Omental fat pad (tissue), 4 donors: ENCODE results near the gene NDUFB8. TPM values are rescaled to one million over a fixed set of nuclear protein-coding genes. Genes with fewer than 3 reads are reported as not detected.
A peak's percentile ranks its signal among the peaks of the same experiment; 100 is the strongest.

Source experiments
- ATAC-seq: fragments of 150-250 bp; one replicate; pipeline ENCODE4 v1.9.1; 2016; ENCODE audit warnings: mild to moderate bottlenecking, moderate library complexity; ENCODE audit not compliant: low FRiP score
- DNase-seq: peaks from one replicate; pipeline ENCODE4 v3.0.0-alpha.2; 2019; ENCODE audit warnings: low spot score
- CTCF ChIP-seq, 3 donors: fragments of 450-650 bp; IDR thresholded peaks; one replicate each; pipeline ENCODE4 v1.5.1; 2016 to 2017; ENCODE audit warnings: antibody characterized with exemption in 3 of 3, mild to moderate bottlenecking in 3 of 3, moderate library complexity in 2 of 3
- total RNA-seq, 4 donors: library from RNA; depleted of rRNA; stranded (reverse); fragments of >200 nt; gene quantifications; one replicate each; pipeline ENCODE4 v1.1.0, GENCODE V29; 2016

NDUFB8 gene
- total RNA-seq, 4 donors from 2014 or later: 104 to 180 (median 125) TPM

- no peak for DNase-seq
- peak in 1 of 3 donors; percentile 31 for TF ChIP-seq CTCF (IDR thresholded peaks at IDR 0.05)
- no peak for ATAC-seq
Observed at GRCh38 chr10:100562008-100562672, 32.5 kb upstream of the NDUFB8 start.

DNA sequence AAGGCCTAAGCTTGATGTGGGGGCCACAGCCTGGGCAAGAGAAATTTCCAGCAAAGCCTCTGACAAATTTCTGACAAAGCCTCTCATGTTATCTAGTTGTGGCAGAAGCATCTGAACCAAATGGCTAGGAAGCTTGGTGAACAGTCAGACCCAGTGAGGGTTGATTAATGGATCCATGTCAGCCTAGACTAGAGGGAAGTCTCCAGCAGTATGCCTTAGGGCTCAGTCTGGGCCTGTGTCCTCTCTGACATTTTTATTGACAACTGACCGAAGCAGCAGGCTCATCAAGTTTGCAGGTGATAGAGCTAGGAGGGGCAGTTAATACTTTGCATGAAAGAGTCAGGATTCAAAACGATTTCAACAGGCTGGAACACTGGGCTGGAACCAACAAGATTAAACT, 31.3 kb upstream of the NDUFB8 start:
- DNase-seq: no peak
- ATAC-seq: no peak
- no peak for TF ChIP-seq CTCF (IDR thresholded peaks at IDR 0.05)

DNA sequence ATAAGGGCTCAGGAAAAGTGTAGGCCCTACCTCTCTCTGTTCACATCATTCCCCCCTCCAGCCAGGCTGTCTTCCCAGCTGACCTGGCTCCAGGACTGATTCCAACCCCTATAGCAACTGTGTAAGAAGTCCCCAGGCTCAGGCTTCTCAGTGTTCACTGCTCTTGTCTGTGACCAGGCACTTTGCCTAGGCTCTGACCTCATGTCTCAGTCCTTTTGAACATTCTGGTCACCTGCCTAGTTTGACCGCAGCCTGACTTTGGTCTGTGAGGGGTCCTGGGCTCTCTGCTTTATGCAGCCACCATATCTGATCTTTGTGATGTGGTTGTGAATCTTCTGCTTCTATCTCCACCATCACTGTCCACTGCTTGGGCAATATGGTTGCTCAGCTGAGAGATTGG, 30.6 kb upstream of the NDUFB8 start:
- DNase-seq (no peak), ATAC-seq (no peak)
- no peak for TF ChIP-seq CTCF (IDR thresholded peaks at IDR 0.05)

GRCh38 chr10:100554902-100555301, 25.2 kb upstream of the NDUFB8 start:
- DNase-seq: no peak
- ATAC-seq: no peak
- TF ChIP-seq CTCF (IDR thresholded peaks at IDR 0.05): no peak

GRCh38 chr10:100553929-100554328, 24.3 kb upstream of the NDUFB8 start:
- no peak for TF ChIP-seq CTCF (IDR thresholded peaks at IDR 0.05)
- DNase-seq: no peak
- no peak for ATAC-seq

DNA sequence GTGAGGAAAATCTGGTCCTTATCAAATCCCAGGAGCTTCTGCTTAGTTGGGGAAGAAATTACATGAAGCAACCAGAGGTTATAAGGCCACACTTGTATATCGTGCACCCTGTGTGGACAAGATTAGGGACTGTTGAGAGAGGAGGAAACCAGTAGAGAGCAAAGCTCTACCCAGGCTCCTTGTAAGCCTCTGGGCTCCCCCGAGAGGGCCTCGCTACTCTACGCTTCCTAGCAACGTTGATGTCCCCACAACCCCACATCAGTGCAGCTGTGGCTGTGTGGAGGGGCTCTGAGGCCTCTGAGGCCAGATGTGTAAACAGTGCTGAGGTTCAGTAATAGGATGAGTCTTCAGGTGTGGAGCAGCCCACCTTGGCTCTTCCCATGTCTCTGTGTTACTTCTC, 22.1 kb upstream of the NDUFB8 start:
- DNase-seq: no peak
- ATAC-seq: no peak
- no peak for TF ChIP-seq CTCF (IDR thresholded peaks at IDR 0.05)

DNA sequence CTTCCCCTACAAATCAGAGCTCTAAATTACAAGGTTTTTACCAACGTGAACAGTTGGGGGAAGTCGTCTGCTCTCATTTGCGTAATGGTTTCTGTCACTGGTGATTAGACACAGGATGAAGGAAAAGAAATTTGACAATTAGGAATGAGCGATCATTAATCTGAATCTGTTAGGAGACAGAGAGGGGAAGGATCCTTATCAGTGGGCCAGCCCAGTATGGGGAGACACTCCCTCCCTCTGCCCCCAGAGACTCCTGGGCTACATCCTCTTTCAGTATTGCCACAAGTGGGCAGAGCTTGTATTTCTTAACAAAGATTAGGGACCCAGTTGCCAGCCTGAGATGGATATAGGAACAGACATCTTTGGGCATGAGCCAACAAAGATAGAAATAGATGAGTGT, 21.5 kb upstream of the NDUFB8 start:
- no peak for TF ChIP-seq CTCF (IDR thresholded peaks at IDR 0.05)
- DNase-seq (no peak), ATAC-seq (no peak)
